Activated CD8-positive, alpha-beta memory T cell treated with anti-CD3 and anti-CD28 coated beads, Interleukin-2, amount 10 ng/mL, durations not matched to agents 7 days and 5 days (primary cell): Measurements from ENCODE around the gene VPS37B. TPM values are rescaled to one million over a fixed set of nuclear protein-coding genes. Genes with fewer than 3 reads are reported as not detected.

Source experiments
- ATAC-seq: fragments of 150-1000 bp; cut with Tn5 transposase; one replicate; pipeline ENCODE4 v1.10.0; 2021; ENCODE audit warnings: moderate library complexity
- CTCF ChIA-PET: fragments of 350-600 bp; sonication (Branson Sonifier 250); formaldehyde crosslinking; loops from one replicate; lab custom pipeline; 2021; ENCODE audit warnings: antibody characterized with exemption; lab: Charles Lee
- DNase-seq: peaks from one replicate; pipeline ENCODE4 v3.0.0-alpha.2; 2020
- H3K27ac Mint-ChIP-seq: one replicate; pipeline ENCODE4 v1.8.0; 2021; ENCODE audit warnings: mild to moderate bottlenecking, mixed read lengths
- H3K27me3 Mint-ChIP-seq: one replicate; pipeline ENCODE4 v1.8.0; 2021; ENCODE audit warnings: mixed read lengths
- H3K36me3 Mint-ChIP-seq: one replicate; pipeline ENCODE4 v1.8.0; 2021; ENCODE audit warnings: mild to moderate bottlenecking, mixed read lengths
- H3K4me1 Mint-ChIP-seq: one replicate; pipeline ENCODE4 v1.8.0; 2021; ENCODE audit warnings: mixed read lengths
- H3K4me3 Mint-ChIP-seq: one replicate; pipeline ENCODE4 v1.8.0; 2021; ENCODE audit warnings: mild to moderate bottlenecking, moderate library complexity, mixed read lengths
- H3K9me3 Mint-ChIP-seq: one replicate; pipeline ENCODE4 v1.8.0; 2022; ENCODE audit warnings: low read depth, mixed read lengths
- total RNA-seq, 2 experiments: library from RNA; stranded (reverse); gene quantifications; one replicate each; pipeline ENCODE4 v1.2.3, GENCODE V29; 2021

VPS37B gene
- total RNA-seq, 2 experiments from 2014 or later, result 25.7 to 29.7 TPM

DNA sequence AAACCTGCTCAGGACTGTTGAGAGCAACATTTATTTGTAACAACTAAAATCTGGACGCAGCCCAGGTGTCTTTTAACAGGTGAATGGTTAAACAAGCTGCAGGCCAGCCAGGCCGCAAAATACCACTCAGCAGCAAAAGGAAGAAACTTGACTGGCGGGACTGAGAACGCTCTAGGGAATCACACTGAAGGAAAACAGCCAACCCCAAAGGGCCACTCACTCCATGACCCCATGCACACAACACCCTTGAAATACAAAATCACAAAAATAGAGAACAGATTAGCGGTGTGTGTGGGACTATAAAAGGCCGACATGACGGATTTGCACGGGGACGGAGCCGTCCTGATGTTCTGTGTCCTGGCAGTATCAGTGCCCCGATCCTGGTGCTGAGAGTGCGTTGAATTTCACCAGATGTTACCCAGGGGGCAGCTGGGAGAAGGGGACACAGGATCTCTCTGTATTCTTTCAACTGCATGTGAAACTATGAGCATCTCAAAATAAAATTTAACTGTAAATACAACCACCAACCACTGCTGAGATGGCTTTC lies 23.0 kb downstream of the VPS37B start:
- ATAC-seq (no peak), DNase-seq (no peak)
- Mint-ChIP-seq H3K27me3 (no peaks in the 10 kb centered on the region), H3K4me3 (no peak overlapping the region), H3K36me3 (peaks cover 32% of the 10 kb centered on the region), H3K27ac (no peak overlapping the region), H3K4me1 (peaks cover 65% of the 10 kb centered on the region), H3K9me3 (no peaks in the 10 kb centered on the region)
- CTCF ChIA-PET, result interaction anchor here (0.9 to 3.6 kb wide), 9 partner anchors 8 to 83 kb away, joined by 3 to 18 read pairs (median 8); no protein-coding TSS in a partner anchor

DNA sequence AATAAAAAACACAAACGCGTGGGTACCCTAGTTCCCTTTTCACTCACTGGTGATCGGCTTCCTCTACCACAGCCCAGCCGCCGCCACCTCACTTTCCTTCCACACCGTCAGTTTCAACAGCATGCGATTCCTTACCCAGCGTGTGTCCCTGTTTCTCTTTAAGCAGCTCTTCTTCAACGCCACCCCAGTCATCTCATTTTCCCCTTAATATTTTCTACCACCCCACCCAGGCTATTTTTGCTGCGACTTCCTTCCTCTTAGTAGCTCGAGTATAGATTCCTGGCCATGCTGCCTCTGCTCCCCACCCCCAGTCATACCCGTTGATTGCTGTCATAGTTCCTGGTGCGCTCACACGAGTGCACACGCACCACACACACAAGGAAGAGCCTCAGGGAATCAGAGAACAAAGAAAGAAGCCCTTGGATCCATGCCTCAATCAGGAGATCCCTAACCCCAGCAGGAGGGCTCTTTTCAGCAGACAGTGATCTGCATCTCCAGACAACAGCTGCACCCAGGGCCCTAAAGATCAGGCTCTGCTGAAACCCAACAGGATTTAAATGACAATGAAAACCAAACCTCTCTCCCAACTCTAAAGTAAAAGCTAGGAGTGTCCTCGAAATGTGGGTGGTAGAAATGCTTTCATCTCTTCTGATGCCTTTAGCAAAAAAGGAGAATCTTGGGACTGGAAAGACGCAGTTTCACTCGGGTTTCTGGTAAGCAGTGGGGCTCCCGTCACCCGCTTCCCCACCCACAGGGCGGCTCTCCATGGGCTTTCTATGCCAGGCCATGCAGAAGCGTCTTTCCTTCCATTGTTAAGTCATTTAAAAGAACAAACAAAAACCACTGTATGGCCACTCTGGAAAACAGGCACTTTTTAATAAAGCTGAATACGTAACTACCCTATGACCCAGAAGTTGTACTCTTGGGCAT lies 23.8 kb downstream of the VPS37B start:
- Mint-ChIP-seq H3K4me3 (peak overlapping the region; percentile 60), H3K27me3 (no peaks in the 10 kb centered on the region), H3K4me1 (peaks cover 58% of the 10 kb centered on the region), H3K9me3 (no peaks in the 10 kb centered on the region), H3K27ac (peak overlapping the region; percentile 76), H3K36me3 (peaks cover 32% of the 10 kb centered on the region)
- CTCF ChIA-PET, result interaction anchor here (0.6 to 3.6 kb wide), 18 partner anchors 8 to 110 kb away, joined by 3 to 18 read pairs (median 4); no protein-coding TSS in a partner anchor
- DNase-seq, result peak; percentile 80
- ATAC-seq, result peak; percentile 77

DNA sequence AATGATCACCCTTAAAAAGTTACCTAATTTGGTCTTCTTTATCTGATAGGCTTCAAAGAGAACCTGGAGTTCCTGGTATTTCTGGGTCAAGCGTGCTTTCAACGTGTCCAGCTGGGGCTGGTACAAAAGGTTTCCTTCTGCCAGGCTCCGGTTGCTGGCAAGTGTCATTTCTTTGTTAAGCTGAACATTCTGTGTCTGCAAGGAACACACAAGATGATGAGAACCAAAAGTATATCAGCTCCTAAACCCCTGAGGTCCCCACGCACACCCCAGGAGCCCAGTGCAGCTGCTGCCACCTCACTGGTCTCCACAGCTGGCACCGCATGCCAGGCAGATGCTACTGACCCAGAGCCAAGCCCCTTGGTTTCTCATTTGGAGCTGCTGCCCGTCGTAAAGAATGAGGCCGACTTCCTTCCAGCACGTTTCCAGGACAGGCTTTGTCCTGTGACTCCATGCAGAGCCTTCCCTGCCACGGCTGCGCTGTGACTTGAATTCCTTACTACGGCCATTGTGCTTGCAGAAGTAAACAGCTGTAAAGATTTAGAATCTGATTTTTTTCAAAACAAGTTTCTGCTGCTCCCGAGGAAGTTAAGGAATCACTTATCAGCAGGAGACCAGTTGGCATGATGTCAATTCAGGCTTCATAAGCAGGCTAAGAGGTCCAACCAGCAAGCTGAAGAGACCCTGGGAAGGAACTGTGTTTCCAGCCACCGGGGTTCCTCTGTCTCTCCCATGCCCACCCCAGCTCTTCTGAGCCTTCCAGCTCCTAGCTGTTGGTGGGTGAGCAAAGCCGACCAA lies 24.9 kb downstream of the VPS37B start:
- ATAC-seq, result no peak
- H3K27ac Mint-ChIP-seq, result peak overlapping the region; percentile 76
- DNase-seq, result no peak
- peak overlapping the region; percentile 60 for H3K4me3 Mint-ChIP-seq
- peaks cover 48% of the 10 kb centered on the region for H3K4me1 Mint-ChIP-seq
- H3K36me3 Mint-ChIP-seq, result peaks cover 32% of the 10 kb centered on the region
- H3K27me3 Mint-ChIP-seq, result no peaks in the 10 kb centered on the region
- no peaks in the 10 kb centered on the region for H3K9me3 Mint-ChIP-seq
- CTCF ChIA-PET, result interaction anchor here (0.7 to 3.6 kb wide), 18 partner anchors 9 to 367 kb away, joined by 3 to 18 read pairs (median 4); no protein-coding TSS in a partner anchor

DNA sequence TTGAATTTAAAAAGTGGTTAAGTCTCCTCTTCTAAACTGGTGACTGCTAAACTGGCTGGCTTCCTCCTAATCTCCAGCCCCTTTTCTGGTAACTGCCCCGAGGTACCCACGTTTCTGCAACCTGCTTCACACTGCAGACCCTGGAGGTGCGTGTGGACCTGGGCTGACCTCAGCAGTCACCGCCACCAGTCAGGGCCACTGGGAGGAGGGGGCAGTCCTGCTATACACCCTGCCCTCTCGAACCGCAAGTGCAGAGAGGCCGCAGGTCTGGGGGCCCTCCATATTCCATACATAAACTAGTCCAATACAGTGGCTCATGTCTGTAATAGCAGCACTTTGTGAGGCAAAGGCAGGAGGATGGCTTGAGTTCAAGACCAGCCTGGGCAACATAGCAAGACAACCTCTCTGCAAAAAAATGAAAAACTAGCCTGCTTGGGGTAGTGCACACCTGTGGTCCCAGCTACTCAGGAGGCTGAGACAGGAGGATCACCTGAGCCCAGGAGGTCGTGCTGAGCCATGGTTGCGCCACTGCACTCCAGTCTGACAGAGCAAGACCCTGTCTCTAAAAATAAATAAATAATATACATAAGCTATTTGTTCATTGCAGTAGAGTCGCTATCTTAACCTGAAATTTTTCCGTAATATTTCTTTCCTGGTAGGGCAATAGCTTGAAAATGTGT lies 25.6 kb downstream of the VPS37B start:
- Mint-ChIP-seq H3K4me1 (peaks cover 40% of the 10 kb centered on the region), H3K9me3 (no peaks in the 10 kb centered on the region), H3K27me3 (no peaks in the 10 kb centered on the region), H3K4me3 (no peak overlapping the region), H3K36me3 (peaks cover 32% of the 10 kb centered on the region), H3K27ac (no peak overlapping the region)
- CTCF ChIA-PET, result interaction anchor here (0.8 to 3.6 kb wide), 8 partner anchors 10 to 368 kb away, joined by 3 to 15 read pairs (median 4); no protein-coding TSS in a partner anchor
- no peak for ATAC-seq
- no peak for DNase-seq

DNA sequence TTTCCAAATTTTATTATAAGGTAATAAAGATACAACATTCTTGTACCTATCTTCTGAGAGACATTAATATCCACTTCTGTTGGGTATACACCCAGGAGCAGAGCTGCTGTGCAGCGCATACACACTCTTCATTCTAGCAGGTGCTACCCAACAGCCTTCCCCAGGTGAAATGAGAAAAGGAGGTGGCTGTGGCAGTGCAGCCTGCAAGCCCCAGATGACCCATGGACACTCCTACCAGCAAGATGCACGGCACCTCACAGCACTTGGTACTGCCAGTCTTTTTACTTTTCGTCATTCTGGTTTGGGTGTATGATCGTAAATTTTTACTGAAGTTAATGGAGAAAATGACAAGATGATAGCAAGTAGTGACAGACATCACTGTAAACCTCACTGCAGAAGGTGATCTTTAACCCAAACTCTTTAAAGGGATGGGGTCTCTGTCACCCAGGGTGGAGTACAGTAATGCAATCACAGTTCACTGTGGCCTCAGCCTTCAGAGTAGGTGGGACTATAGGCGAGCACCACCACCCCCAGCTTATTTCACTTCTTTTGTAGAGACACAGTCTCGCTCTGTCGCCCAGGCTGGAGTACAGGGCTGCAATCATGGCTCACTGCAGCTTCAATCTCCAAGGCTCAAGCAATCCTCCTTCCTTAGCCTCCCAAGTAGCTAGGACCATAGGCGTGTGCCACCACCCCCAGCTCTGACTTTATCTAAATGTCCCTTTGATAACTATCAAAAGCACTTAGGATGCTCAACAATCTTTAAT lies 26.5 kb downstream of the VPS37B start:
- peaks cover 37% of the 10 kb centered on the region for H3K4me1 Mint-ChIP-seq
- CTCF ChIA-PET, result interaction anchor here (0.6 to 3.6 kb wide), 8 partner anchors 9 to 368 kb away, joined by 3 to 15 read pairs (median 3); no protein-coding TSS in a partner anchor

DNA sequence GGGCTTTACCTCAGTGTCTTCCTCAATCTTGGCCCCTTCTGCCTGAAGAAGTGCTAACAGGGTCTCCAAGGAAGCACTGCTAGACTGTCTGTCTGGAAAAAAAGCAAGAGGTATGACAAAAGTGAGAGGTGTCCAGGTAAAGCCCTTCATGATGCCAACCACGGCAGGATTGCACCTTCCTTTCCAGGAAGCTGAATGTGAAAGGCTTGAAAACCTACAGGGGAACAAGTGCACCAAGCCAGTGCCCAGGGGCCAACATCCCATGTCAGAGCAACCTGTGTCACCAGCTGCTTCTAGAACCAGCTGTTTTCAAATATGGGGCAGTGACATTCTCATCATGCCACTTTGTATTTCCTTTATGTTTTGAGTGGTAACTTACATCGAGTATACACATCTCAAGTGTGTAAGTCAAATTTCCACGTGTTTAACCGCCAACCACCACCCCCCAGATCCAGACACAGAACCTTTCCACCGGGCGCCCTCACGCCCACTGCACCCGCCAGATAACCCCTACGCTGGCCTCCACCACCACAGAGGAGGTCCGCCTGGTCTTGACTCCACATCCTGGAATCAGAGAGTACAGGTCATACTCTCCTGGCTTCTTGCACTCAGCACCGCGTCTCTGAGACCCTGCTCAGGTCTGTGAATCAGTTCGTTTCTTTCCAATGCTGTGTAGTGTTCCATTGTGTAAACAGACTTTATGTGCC lies 27.3 kb downstream of the VPS37B start:
- Mint-ChIP-seq H3K4me1 (peaks cover 30% of the 10 kb centered on the region), H3K27ac (no peak overlapping the region), H3K36me3 (peaks cover 33% of the 10 kb centered on the region), H3K4me3 (no peak overlapping the region), H3K9me3 (no peaks in the 10 kb centered on the region), H3K27me3 (no peaks in the 10 kb centered on the region)
- DNase-seq, result no peak
- CTCF ChIA-PET, result interaction anchor here (0.6 to 1.6 kb wide), 5 partner anchors 8 to 369 kb away, joined by 3 to 4 read pairs (median 3); no protein-coding TSS in a partner anchor
- no peak for ATAC-seq

More for the DNA sequence above, 26.5 kb downstream of the VPS37B start:
- peaks cover 35% of the 10 kb centered on the region for H3K36me3 Mint-ChIP-seq
- DNase-seq, result no peak
- H3K27me3 Mint-ChIP-seq, result no peaks in the 10 kb centered on the region
- H3K4me3 Mint-ChIP-seq, result no peak overlapping the region
- no peak overlapping the region for H3K27ac Mint-ChIP-seq
- no peaks in the 10 kb centered on the region for H3K9me3 Mint-ChIP-seq
- ATAC-seq, result no peak

DNA sequence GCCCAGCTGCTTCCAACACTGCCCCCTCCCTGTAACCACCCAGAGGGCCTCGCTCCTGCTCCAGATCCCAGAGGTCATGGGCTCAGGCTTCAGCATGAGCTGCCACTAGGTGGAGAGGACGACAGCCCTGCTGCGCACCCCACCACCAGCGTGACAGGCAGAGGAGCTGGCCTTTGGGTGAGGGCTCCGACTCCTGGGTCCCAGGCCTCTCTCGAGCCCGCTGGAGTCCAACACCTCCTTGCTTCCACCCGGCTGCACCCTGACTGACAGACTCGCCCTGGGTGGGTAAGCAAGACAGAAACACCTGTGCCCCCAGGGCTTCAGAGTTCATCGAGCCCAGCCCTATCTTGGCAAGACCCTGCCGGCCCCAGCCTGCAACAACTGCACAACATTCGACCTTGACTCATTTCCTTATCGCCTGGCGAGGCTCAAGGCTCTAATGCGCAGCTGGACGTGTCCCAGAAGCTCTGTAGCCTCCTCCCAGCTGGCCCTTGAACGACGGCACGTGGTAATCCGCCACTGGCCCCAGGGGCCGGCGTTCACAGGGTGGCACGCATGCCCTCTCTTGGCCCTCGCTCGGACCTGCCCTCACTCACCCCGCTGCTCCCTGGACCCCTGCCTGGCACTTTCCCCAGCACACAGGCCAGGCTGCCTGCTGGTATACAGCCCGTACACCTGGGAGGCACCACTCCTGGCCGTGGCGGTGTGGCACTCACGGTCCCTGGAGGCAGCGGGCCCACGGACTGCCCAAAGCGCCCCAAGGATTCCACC lies 28.0 kb downstream of the VPS37B start:
- H3K4me3 Mint-ChIP-seq, result no peak overlapping the region
- H3K9me3 Mint-ChIP-seq, result no peaks in the 10 kb centered on the region

DNA sequence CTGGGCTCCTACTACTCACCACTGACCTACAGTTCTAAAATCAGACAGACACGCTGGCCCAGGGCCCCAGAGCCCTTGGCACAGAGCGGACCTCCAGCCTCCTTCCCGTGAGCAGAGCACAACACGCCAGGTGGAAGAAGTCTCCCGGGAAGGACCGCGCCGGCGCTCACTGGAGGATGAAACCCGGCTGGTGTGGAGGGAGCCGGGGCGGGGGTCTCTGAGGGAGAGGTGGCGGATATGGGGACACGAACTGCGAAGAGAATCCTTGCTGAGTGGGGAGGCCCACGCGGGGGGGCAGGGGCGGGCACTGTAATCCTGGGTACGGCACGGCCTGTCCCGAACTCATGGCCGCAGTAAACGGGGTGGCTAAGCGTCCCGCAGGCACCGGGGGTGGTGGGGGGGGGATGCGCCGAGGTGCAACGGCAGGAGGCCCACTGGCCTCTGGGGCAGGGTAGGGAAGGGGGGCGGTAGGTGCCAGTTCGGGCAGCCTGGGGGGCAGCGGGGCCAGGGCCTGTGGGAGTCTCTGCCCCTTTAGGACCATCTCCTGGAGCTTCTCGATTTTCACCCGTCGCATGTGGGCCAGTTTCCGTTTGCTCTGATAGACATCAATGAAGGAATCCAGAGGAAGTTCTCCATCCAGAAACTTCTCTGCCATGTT lies 28.8 kb downstream of the VPS37B start:
- ATAC-seq (no peak), DNase-seq (no peak)
- Mint-ChIP-seq H3K4me3 (no peak overlapping the region), H3K27ac (no peak overlapping the region), H3K36me3 (peaks cover 31% of the 10 kb centered on the region), H3K27me3 (no peaks in the 10 kb centered on the region), H3K4me1 (peaks cover 15% of the 10 kb centered on the region), H3K9me3 (no peaks in the 10 kb centered on the region)
- CTCF ChIA-PET, result interaction anchor here (0.8 to 1.5 kb wide), 3 partner anchors 13 to 85 kb away, joined by 3 read pairs; no protein-coding TSS in a partner anchor

More for the DNA sequence above, 28.0 kb downstream of the VPS37B start:
- H3K4me1 Mint-ChIP-seq, result peaks cover 23% of the 10 kb centered on the region
- DNase-seq, result no peak
- no peaks in the 10 kb centered on the region for H3K27me3 Mint-ChIP-seq
- no peak overlapping the region for H3K27ac Mint-ChIP-seq
- no peak for ATAC-seq
- CTCF ChIA-PET, result interaction anchor here (0.8 to 1.5 kb wide), 3 partner anchors 12 to 84 kb away, joined by 3 read pairs; no protein-coding TSS in a partner anchor
- peaks cover 33% of the 10 kb centered on the region for H3K36me3 Mint-ChIP-seq

DNA sequence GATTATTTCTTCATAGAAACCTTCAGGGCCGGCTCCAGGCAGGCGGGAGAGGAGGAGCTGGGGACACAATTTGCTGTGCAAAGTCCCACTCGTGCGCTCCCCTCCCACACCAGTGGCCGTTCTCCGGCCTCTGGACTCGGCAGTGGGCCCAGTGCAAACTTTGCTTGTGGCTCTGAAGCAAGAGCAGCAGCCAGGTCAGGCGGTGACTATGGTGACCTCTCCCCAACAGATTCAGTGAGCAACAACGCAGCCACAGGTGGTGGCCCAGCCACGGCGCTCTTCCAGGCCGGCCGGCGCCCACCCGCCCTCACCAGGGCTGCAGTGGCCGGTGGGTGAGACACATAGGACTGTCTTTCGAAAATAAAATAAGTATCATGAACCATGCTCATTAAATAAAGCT lies 29.5 kb downstream of the VPS37B start:
- CTCF ChIA-PET, result interaction anchor here (1.0 to 1.3 kb wide), 2 partner anchors 83 to 87 kb away, joined by 3 read pairs; no protein-coding TSS in a partner anchor
- H3K27me3 Mint-ChIP-seq, result no peaks in the 10 kb centered on the region
- DNase-seq (no peak), ATAC-seq (no peak)
- H3K36me3 Mint-ChIP-seq, result peaks cover 29% of the 10 kb centered on the region
- H3K27ac Mint-ChIP-seq, result no peak overlapping the region
- H3K9me3 Mint-ChIP-seq, result no peaks in the 10 kb centered on the region
- H3K4me1 Mint-ChIP-seq, result peaks cover 8% of the 10 kb centered on the region
- no peak overlapping the region for H3K4me3 Mint-ChIP-seq
